Measurements from ENCODE around the gene USP17L12. TPM values are rescaled to one million over a fixed set of nuclear protein-coding genes. Genes with fewer than 3 reads are reported as not detected.

USP17L12 gene
- total RNA-seq, 120 experiments from 2014 or later, result not detected

Other genes starting within 250 kb of the USP17L12 start
- gene FAM90A26, start 49.7 kb upstream of the USP17L12 start, total RNA-seq, result under 1 TPM in 2 of 120 experiments, not detected in 118; 0.19 to 0.24 TPM
- gene USP17L10, start 9.5 kb upstream of the USP17L12 start, total RNA-seq, result not detected
- gene USP17L11, start 4.7 kb upstream of the USP17L12 start, total RNA-seq, result under 1 TPM in 1 of 120 experiments, not detected in 119; 0.28 TPM
- gene USP17L13, start 4.7 kb downstream of the USP17L12 start, total RNA-seq, result not detected
- gene USP17L15, start 14.2 kb downstream of the USP17L12 start, total RNA-seq, result not detected
- not detected for gene USP17L17, start 23.7 kb downstream of the USP17L12 start, total RNA-seq
- gene USP17L18, start 28.5 kb downstream of the USP17L12 start, total RNA-seq, result not detected
- not detected for gene USP17L19, start 33.2 kb downstream of the USP17L12 start, total RNA-seq
- gene USP17L20, start 38.0 kb downstream of the USP17L12 start, total RNA-seq, result under 1 TPM in 1 of 120 experiments, not detected in 119; 0.24 TPM
- not detected for gene USP17L21, start 42.7 kb downstream of the USP17L12 start, total RNA-seq
- not detected for gene USP17L22, start 47.5 kb downstream of the USP17L12 start, total RNA-seq
- not detected for gene USP17L24, start 105.0 kb downstream of the USP17L12 start, total RNA-seq
- gene USP17L25, start 109.8 kb downstream of the USP17L12 start, total RNA-seq, result not detected
- not detected for gene USP17L26, start 114.5 kb downstream of the USP17L12 start, total RNA-seq
- gene USP17L5, start 119.3 kb downstream of the USP17L12 start, total RNA-seq, result not detected
- not detected for gene USP17L27, start 124.0 kb downstream of the USP17L12 start, total RNA-seq
- not detected for gene USP17L28, start 128.7 kb downstream of the USP17L12 start, total RNA-seq
- not detected for gene USP17L29, start 133.5 kb downstream of the USP17L12 start, total RNA-seq
- not detected for gene USP17L30, start 143.0 kb downstream of the USP17L12 start, total RNA-seq
- gene DEFB131A, start 224.3 kb downstream of the USP17L12 start, total RNA-seq, result not detected